ENCODE data around the gene TBC1D8B. TPM values are rescaled to one million over a fixed set of nuclear protein-coding genes. Genes with fewer than 3 reads are reported as not detected.

Gene TBC1D8B
- total RNA-seq, 1 donor from 2014 or later: 14.6 TPM

- peak; percentile 22 for DNase-seq (ENCODE audit: low spot score)
Observed at GRCh38 chrX:106898462-106898861, 96.0 kb downstream of the TBC1D8B start.

GRCh38 chrX:106899276-106899675 lies 96.8 kb downstream of the TBC1D8B start:
- no peak for DNase-seq (ENCODE audit: low spot score)

GRCh38 chrX:106899841-106900240 lies 97.4 kb downstream of the TBC1D8B start:
- no peak for DNase-seq (ENCODE audit: low spot score)

GRCh38 chrX:106901341-106901740 lies 98.9 kb downstream of the TBC1D8B start:
- DNase-seq (ENCODE audit: low spot score): no peak

- no peak for DNase-seq (ENCODE audit: low spot score)
Observed at GRCh38 chrX:106901781-106902219, 99.3 kb downstream of the TBC1D8B start.

GRCh38 chrX:106902684-106903083 lies 100.2 kb downstream of the TBC1D8B start:
- DNase-seq (ENCODE audit: low spot score): no peak

- no peak for DNase-seq (ENCODE audit: low spot score)
Observed at GRCh38 chrX:106903291-106903824, 100.9 kb downstream of the TBC1D8B start, which contains the start of gene RIPPLY1. RIPPLY1 (minus strand) TSS chrX:106903341; CDS start chrX:106903287, 54 bp downstream.

GRCh38 chrX:106903856-106904528 lies 101.5 kb downstream of the TBC1D8B start:
- DNase-seq (ENCODE audit: low spot score): no peak

- DNase-seq (ENCODE audit: low spot score): no peak
Observed at GRCh38 chrX:106905064-106905708, 102.7 kb downstream of the TBC1D8B start.

GRCh38 chrX:106906361-106906760 lies 103.9 kb downstream of the TBC1D8B start:
- DNase-seq (ENCODE audit: low spot score): peak; percentile 22

GRCh38 chrX:106912864-106913263 lies 110.4 kb downstream of the TBC1D8B start:
- no peak for DNase-seq (ENCODE audit: low spot score)

- peak; percentile 58 for DNase-seq (ENCODE audit: low spot score)
Observed at GRCh38 chrX:106917830-106918500, 115.5 kb downstream of the TBC1D8B start.

- DNase-seq (ENCODE audit: low spot score): no peak
Observed at GRCh38 chrX:106919932-106920452, 117.5 kb downstream of the TBC1D8B start, which contains the start of gene CLDN2. CLDN2 (plus strand) TSS chrX:106920402; CDS start chrX:106928229, 7,827 bp downstream.

- DNase-seq (ENCODE audit: low spot score): no peak
Observed at GRCh38 chrX:106921637-106922036, 119.2 kb downstream of the TBC1D8B start.

Other genes with a start within 250 kb of the TBC1D8B start
- 1.7 TPM for gene RADX, start 190.7 kb upstream of the TBC1D8B start, total RNA-seq
- gene RNF128, start 76.0 kb upstream of the TBC1D8B start, total RNA-seq: 144 TPM
- gene RIPPLY1, start 100.7 kb downstream of the TBC1D8B start, total RNA-seq: not detected
- 236 TPM for gene CLDN2, start 117.7 kb downstream of the TBC1D8B start, total RNA-seq
- 20.0 TPM for gene MORC4, start 197.5 kb downstream of the TBC1D8B start, total RNA-seq